MM.1S (cell line): Measurements from ENCODE around the gene FNDC10.

ENCODE experiments used
- CTCF ChIP-seq: fragments of 300-600 bp; sonication (generic); IDR thresholded peaks from 2 replicates; pipeline ENCODE4 v1.5.1; 2016; ENCODE audit warnings: antibody characterized with exemption, low read length, mixed read lengths
- EZH2phosphoT487 ChIP-seq: fragments of 300-600 bp; sonication (generic); IDR thresholded peaks from 2 replicates; pipeline ENCODE4 v1.6.1; 2018; ENCODE audit warnings: antibody characterized with exemption, low read length

DNA sequence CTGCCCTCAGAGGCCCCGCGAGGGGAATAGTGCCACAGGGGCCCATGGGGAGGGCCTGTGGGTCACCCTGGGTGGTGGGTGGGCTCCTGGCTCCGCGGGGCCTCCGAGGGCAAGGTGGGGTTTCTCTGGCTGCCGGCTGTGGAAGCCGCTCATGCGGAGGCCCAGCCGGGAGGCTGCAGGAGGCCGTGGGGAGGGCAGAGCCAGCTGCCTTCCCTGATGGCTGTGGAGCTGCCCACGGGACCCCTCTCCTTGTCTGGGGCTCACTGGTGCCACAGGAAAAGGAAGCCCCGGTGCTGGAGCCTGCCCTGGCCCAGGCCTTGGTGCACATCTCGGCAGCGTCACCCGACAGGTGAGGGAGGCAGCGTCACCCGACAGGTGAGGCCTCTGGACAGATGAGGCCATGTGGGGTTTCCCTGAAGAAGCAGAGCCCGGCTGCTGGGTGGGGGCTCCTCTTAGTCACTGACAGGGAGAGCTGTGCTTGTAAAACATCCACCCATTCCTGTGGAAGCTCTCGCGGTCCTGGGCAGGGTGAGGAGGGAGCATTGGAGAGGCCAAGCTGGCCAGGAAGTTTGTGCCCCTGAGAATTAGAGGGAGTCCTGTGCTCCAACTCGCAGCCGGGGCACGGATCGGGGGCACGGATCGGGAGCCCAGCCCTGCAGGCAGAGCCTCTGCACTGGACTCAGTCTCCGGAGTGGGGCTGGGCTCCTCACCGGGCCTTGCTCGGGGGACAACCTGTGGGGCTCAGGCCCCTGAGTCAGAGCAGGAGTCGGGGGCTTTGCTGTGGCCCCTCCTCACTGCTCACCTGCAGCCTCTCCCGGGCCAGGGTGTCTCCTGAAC is 21.5 kb upstream of the FNDC10 start:
- TF ChIP-seq CTCF (no peak), EZH2phosphoT487 (no peak)
